IMR-90 (cell line): ENCODE results near the gene TNPO2. TPM values are rescaled to one million over a fixed set of nuclear protein-coding genes. Genes with fewer than 3 reads are reported as not detected.

Experiments
- ATAC-seq: fragments of 200-7000 bp; cut with Tn5 transposase; 2 replicates; pipeline ENCODE4 v1.9.1; 2020; ENCODE audit warnings: low read depth, mild to moderate bottlenecking, moderate library complexity
- BruUV-seq: library from RNA; stranded (reverse); fragments of 400-500 nt; replicated peaks from 2 replicates; lab custom pipeline; 2021; lab: Mats Ljungman, UMichigan
- CTCF ChIA-PET: fragments of 300-600 bp; formaldehyde crosslinking; extraction: SDS; loops from one replicate; lab custom pipeline; 2021; ENCODE audit warnings: antibody characterized with exemption; lab: Yijun Ruan, JAX
- POLR2A ChIA-PET: fragments of 300-600 bp; sonication (Branson Sonifier 250); formaldehyde crosslinking; loops from one replicate; lab custom pipeline; 2022; ENCODE audit warnings: antibody characterized with exemption; ENCODE audit not compliant: unreplicated experiment; lab: Charles Lee
- DNase-seq: peaks from one replicate; pipeline ENCODE4 v3.0.0; 2013
- H2AFZ ChIP-seq: replicated peaks from 2 replicates; pipeline ENCODE3; 2013; ENCODE audit warnings: low read length, mild to moderate bottlenecking; ENCODE audit not compliant: poor library complexity
- H2AK5ac ChIP-seq: 2 replicates; pipeline ENCODE4 v1.6.1; 2013; ENCODE audit warnings: low read depth, low read length, inconsistent platforms
- H2AK9ac ChIP-seq: replicated peaks from 2 replicates; pipeline ENCODE3; 2013; ENCODE audit warnings: mild to moderate bottlenecking, low read depth, low read length, moderate library complexity; ENCODE audit not compliant: poor library complexity
- H2BK120ac ChIP-seq: 2 replicates; pipeline ENCODE4 v1.6.1; 2013; ENCODE audit warnings: low read depth, low read length, inconsistent platforms
- H2BK15ac ChIP-seq: 3 replicates; pipeline ENCODE4 v1.6.1; 2013; ENCODE audit warnings: low read depth, low read length, inconsistent platforms
- H2BK20ac ChIP-seq: 2 replicates; pipeline ENCODE4 v1.6.1; 2013; ENCODE audit warnings: low read depth, mild to moderate bottlenecking, inconsistent platforms, low read length, moderate library complexity
- H2BK5ac ChIP-seq: 2 replicates; pipeline ENCODE4 v1.6.1; 2013; ENCODE audit warnings: mild to moderate bottlenecking, low read depth, low read length, inconsistent platforms; ENCODE audit not compliant: poor library complexity, severe bottlenecking
- H3K14ac ChIP-seq: replicated peaks from 2 replicates; pipeline ENCODE4 v1.6.1; 2013; ENCODE audit warnings: low read depth, low read length, inconsistent platforms
- H3K18ac ChIP-seq: 2 replicates; pipeline ENCODE4 v1.6.1; 2013; ENCODE audit warnings: low read depth, low read length, control low read depth
- H3K23ac ChIP-seq: 2 replicates; pipeline ENCODE4 v1.6.1; 2013; ENCODE audit warnings: low read depth, low read length, inconsistent platforms
- H3K27ac ChIP-seq: 2 replicates; pipeline ENCODE4 v1.5.1; 2013; ENCODE audit warnings: mild to moderate bottlenecking, control low read depth, low read length; ENCODE audit not compliant: insufficient read depth
- H3K27me3 ChIP-seq: 2 replicates; pipeline ENCODE4 v1.6.1; 2013; ENCODE audit warnings: low read length; ENCODE audit not compliant: control insufficient read depth, insufficient read depth
- H3K36me3 ChIP-seq: 2 replicates; pipeline ENCODE4 v1.6.1; 2013; ENCODE audit warnings: low read length, mixed read lengths; ENCODE audit not compliant: control insufficient read depth, insufficient read depth
- H3K4ac ChIP-seq: 2 replicates; pipeline ENCODE4 v1.6.1; 2013; ENCODE audit warnings: low read depth, low read length, inconsistent platforms
- H3K4me1 ChIP-seq: 2 replicates; pipeline ENCODE4 v1.6.1; 2013; ENCODE audit warnings: low read length, mixed read lengths; ENCODE audit not compliant: control insufficient read depth, insufficient read depth
- H3K4me2 ChIP-seq: 2 replicates; pipeline ENCODE4 v1.6.1; 2013; ENCODE audit warnings: low read depth, mild to moderate bottlenecking, control low read depth, low read length, moderate library complexity
- H3K4me3 ChIP-seq: 2 replicates; pipeline ENCODE4 v1.5.1; 2013; ENCODE audit warnings: low read depth, mild to moderate bottlenecking, control low read depth, low read length, moderate library complexity; ENCODE audit not compliant: insufficient read depth
- H3K56ac ChIP-seq: 2 replicates; pipeline ENCODE4 v1.6.1; 2013; ENCODE audit warnings: low read length, inconsistent platforms; ENCODE audit not compliant: insufficient read depth; ENCODE audit errors: extremely low read depth
- H3K79me1 ChIP-seq, 2 experiments: 2 replicates each; pipeline ENCODE4 v1.6.1; 2013; ENCODE audit warnings: low read length in 2 of 2, inconsistent platforms in 1 of 2, low read depth in 1 of 2
- H3K9ac ChIP-seq: 2 replicates; pipeline ENCODE4 v1.6.1; 2013; ENCODE audit warnings: low read depth, low read length, control low read depth
- H3K9me1 ChIP-seq: 2 replicates; pipeline ENCODE4 v1.6.1; 2013; ENCODE audit warnings: low read length, inconsistent platforms; ENCODE audit not compliant: insufficient read depth
- H3K9me3 ChIP-seq: 2 replicates; pipeline ENCODE4 v1.6.1; 2013; ENCODE audit warnings: low read length; ENCODE audit not compliant: control insufficient read depth, insufficient read depth
- H4K20me1 ChIP-seq: 2 replicates; pipeline ENCODE4 v1.6.1; 2013; ENCODE audit warnings: low read length, inconsistent platforms; ENCODE audit not compliant: insufficient read depth
- H4K5ac ChIP-seq: 2 replicates; pipeline ENCODE4 v1.6.1; 2013; ENCODE audit warnings: mild to moderate bottlenecking, low read depth, low read length, control low read depth
- H4K8ac ChIP-seq, 2 experiments: 2 replicates each; pipeline ENCODE4 v1.6.1; 2013; ENCODE audit warnings: low read depth in 2 of 2, low read length in 2 of 2, control low read depth in 1 of 2, inconsistent platforms in 1 of 2
- H4K91ac ChIP-seq: 2 replicates; pipeline ENCODE4 v1.6.1; 2013; ENCODE audit warnings: low read depth, low read length, inconsistent platforms; ENCODE audit not compliant: insufficient read depth
- BHLHE40 ChIP-seq: fragments of 150-350 bp; IDR thresholded peaks from 2 replicates; pipeline ENCODE4 v1.6.1; 2016; ENCODE audit warnings: mild to moderate bottlenecking, low read depth, low read length
- FOS ChIP-seq: fragments of 150-350 bp; IDR thresholded peaks from 2 replicates; pipeline ENCODE4 v1.6.1; 2016; ENCODE audit warnings: low read depth, low read length
- NFE2L2 ChIP-seq: fragments of 150-350 bp; IDR thresholded peaks from 2 replicates; pipeline ENCODE4 v1.6.1; 2016; ENCODE audit warnings: low read depth, mild to moderate bottlenecking, low read length
- SMC3 ChIP-seq: fragments of 150-350 bp; IDR thresholded peaks from 2 replicates; pipeline ENCODE4 v1.6.1; 2016; ENCODE audit warnings: low read depth, mild to moderate bottlenecking, antibody characterized with exemption, low read length, moderate library complexity
- WGBS, 2 experiments: methylation state at CpG; one replicate each; pipeline versions ENCODE4 v1.1.5 to v1.1.7; 2013; ENCODE audit warnings: missing lambda C conversion rate in 2 of 2; ENCODE audit not compliant: insufficient read length in 1 of 2; ENCODE audit errors: extremely low coverage in 2 of 2; 5-methylcytosine and 5-hydroxymethylcytosine counted together
- dilution Hi-C: fragments of 300-500 bp; cut with HindIII; formaldehyde crosslinking; loops from one replicate; pipeline ENCODE4 v1.14.3; 2018; ENCODE audit warnings: low sequenced_read_pairs; ENCODE audit not compliant: unreplicated experiment
- in situ Hi-C: fragments of 300-500 bp; cut with MboI; formaldehyde crosslinking; loops from 3 replicates; pipeline ENCODE4 v1.14.3; 2019; ENCODE audit warnings: low sequenced_read_pairs, inconsistent platforms, mixed read lengths
- intact Hi-C: fragments of 100-400 bp; cut with micrococcal nuclease; formaldehyde crosslinking; loops from 2 replicates; pipeline ENCODE4 v1.10.0; 2022
- polyA plus RNA-seq, 3 experiments: library from polyadenylated mRNA; depleted of rRNA; stranded (reverse); fragments of >200 nt; gene quantifications; 2 replicates each; pipeline ENCODE4 v1.2.3, GENCODE V29; 2012; ENCODE audit warnings: low replicate concordance in 1 of 3
- total RNA-seq: library from RNA; depleted of rRNA; stranded (reverse); fragments of >200 nt; gene quantifications from 2 replicates; pipeline ENCODE4 v1.2.3, GENCODE V29; 2012

TNPO2 gene
- total and polyA plus RNA-seq, 2 of the 4 experiments (the other 2 are of a cell fraction): 36.0 to 77.2 TPM

DNA sequence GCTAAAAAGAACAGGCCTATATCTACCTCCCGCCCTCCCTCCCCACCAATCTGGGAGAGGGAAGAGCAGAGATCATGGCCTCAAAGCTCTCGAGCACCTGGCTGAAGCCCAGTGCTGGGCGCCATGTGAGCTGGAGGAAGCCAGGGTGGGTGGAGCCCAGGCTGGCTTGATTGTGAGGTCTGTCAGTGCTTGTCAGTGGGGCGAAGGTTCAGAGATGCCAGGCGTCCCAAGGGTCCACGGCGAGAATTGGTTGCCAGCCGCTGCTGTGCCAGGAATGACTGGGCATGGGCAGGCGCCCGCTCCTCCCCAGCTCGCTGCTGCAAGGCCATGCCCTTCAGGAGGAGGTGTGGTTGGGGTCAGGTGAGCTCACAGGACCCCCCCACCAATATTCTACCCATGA, 39.4 kb upstream of the TNPO2 start:
- H3K27me3 ChIP-seq: no peaks in the 10 kb centered on the region
- no peak overlapping the region for H3K23ac ChIP-seq
- no peaks in the 10 kb centered on the region for H3K79me1 ChIP-seq
- H4K91ac ChIP-seq: no peak overlapping the region
- no peak overlapping the region for H2BK5ac ChIP-seq
- H3K4me2 ChIP-seq: no peak overlapping the region
- intact Hi-C loops: no loop called here
- H3K4ac ChIP-seq: no peak overlapping the region
- H3K56ac ChIP-seq: no peak overlapping the region
- no peaks in the 10 kb centered on the region for H3K4me1 ChIP-seq
- TF ChIP-seq BHLHE40 (no peak), SMC3 (no peak), NFE2L2 (no peak), FOS (no peak)
- ChIA-PET POLR2A (no interaction called here), CTCF (no interaction called here)
- no peaks in the 10 kb centered on the region for H3K9me1 ChIP-seq
- no peak overlapping the region for H3K9ac ChIP-seq
- BruUV-seq: no TSS peak
- H3K9me3 ChIP-seq: no peaks in the 10 kb centered on the region
- H2AFZ ChIP-seq: no peak overlapping the region
- no peak overlapping the region for H2AK5ac ChIP-seq
- DNase-seq (no peak), ATAC-seq (no peak)
- in situ Hi-C loops: no loop called here
- dilution Hi-C loops: no loop called here
- H4K8ac ChIP-seq: no peak overlapping the region
- H2BK15ac ChIP-seq: no peak overlapping the region
- 100% methylated on average over 1 of the region's 11 CpGs; no CpG with 5 or more reads in 1 of the 2 experiments for WGBS, 2 experiments
- no peak overlapping the region for H3K18ac ChIP-seq
- H3K4me3 ChIP-seq: no peak overlapping the region
- peaks cover 5% of the 10 kb centered on the region; the same call in 1 of the 2 replicates for H4K20me1 ChIP-seq
- no peak overlapping the region for H3K14ac ChIP-seq
- H3K36me3 ChIP-seq: peaks cover 9% of the 10 kb centered on the region
- no peak overlapping the region for H2BK20ac ChIP-seq
- H3K27ac ChIP-seq: no peak overlapping the region
- no peak overlapping the region for H2AK9ac ChIP-seq
- no peak overlapping the region for H2BK120ac ChIP-seq
- H4K5ac ChIP-seq: no peak overlapping the region
